ENCODE results near the gene CYP3A4. TPM values are rescaled to one million over a fixed set of nuclear protein-coding genes. Genes with fewer than 3 reads are reported as not detected.

CYP3A4 gene
- total and polyA plus RNA-seq, 2 of the 13 experiments (the other 11 are each of a cell fraction or from before 2014, with no cell fraction given) = 0.11 to 0.24 TPM

DNA sequence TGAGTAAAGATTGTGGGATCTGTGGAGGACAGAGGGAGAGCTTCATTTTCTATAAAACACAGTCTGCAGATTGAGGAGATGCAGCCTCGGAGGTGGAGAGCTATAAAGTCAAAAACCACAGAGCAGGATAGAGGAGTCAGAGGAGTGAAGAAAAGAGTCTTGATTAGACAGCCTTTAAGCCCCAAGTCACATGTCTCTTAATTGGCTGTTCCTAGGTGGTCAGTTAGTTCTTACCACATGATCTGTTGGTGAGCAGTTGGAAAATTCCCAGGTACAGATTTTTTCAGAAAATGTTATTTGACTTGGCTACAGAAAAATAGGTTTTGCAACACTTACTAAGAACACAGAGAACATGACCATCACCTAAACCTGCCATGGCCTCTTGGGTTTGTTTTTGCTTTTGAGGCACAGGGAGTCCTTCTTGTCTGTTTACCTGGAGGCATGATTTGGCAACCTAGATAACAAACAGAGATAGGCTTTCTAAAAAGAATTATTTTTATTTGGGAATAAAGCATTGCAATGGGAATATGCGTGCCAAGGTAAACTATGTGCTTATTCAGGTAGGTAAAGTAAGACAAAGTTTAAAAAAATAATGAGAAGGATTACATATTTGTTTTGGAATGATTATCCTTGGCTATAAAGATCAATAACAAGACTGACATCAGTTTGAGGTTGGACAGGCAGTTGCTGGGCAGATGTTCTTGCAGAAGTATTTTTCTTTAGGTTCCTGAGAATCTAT lies 43.2 kb upstream of the CYP3A4 start (continued):
- TF ChIP-seq, protein P1, sequence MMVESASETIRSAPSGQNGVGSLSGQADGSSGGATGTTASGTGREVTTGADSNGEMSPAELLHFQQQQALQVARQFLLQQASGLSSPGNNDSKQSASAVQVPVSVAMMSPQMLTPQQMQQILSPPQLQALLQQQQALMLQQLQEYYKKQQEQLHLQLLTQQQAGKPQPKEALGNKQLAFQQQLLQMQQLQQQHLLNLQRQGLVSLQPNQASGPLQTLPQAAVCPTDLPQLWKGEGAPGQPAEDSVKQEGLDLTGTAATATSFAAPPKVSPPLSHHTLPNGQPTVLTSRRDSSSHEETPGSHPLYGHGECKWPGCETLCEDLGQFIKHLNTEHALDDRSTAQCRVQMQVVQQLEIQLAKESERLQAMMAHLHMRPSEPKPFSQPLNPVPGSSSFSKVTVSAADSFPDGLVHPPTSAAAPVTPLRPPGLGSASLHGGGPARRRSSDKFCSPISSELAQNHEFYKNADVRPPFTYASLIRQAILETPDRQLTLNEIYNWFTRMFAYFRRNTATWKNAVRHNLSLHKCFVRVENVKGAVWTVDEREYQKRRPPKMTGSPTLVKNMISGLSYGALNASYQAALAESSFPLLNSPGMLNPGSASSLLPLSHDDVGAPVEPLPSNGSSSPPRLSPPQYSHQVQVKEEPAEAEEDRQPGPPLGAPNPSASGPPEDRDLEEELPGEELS (CRISPR knock-in tag; IDR thresholded peaks at IDR 0.05) = peak; percentile 97
- TF ChIP-seq ZNF644 (CRISPR knock-in tag; IDR thresholded peaks at IDR 0.05; ENCODE audit: low read depth) (peak; percentile 73; the same call in 1 of the 2 replicates), ZNF138 (CRISPR knock-in tag; IDR thresholded peaks at IDR 0.05; ENCODE audit: low read depth) (no peak), ZNF431 (CRISPR knock-in tag; IDR thresholded peaks at IDR 0.05; ENCODE audit: borderline replicate concordance, low read depth) (no peak), DMAP1 (CRISPR knock-in tag; IDR thresholded peaks at IDR 0.05) (peak; percentile 68), YEATS4 (CRISPR knock-in tag; IDR thresholded peaks at IDR 0.05; ENCODE audit: borderline replicate concordance) (peak; percentile 73), ZNF607 (CRISPR knock-in tag; IDR thresholded peaks at IDR 0.05; ENCODE audit: borderline replicate concordance) (no peak), SMAD1 (CRISPR knock-in tag; IDR thresholded peaks at IDR 0.05; ENCODE audit: borderline replicate concordance, low read depth) (no peak), FOXP1 (IDR thresholded peaks at IDR 0.05) (no peak), FOXP1 (CRISPR knock-in tag; IDR thresholded peaks at IDR 0.05) (peak; percentile 94), HDAC2 (CRISPR knock-in tag; IDR thresholded peaks at IDR 0.05) (peak; percentile 88), TP53 (CRISPR knock-in tag; conservative IDR thresholded peaks at IDR 0.05) (no peak), HOXA7 (CRISPR knock-in tag; IDR thresholded peaks at IDR 0.05) (no peak), SOX13 (IDR thresholded peaks at IDR 0.05) (peak; percentile 51; the same call in 1 of the 2 replicates), SOX13 (CRISPR knock-in tag; conservative IDR thresholded peaks at IDR 0.05 in 1 of 2, IDR thresholded peaks at IDR 0.05 in 1 of 2) (peak in 1 of 2 experiments; percentile 91; a peak in 2 of 4 replicates), ESRRA (CRISPR knock-in tag; IDR thresholded peaks at IDR 0.05; ENCODE audit: low read depth) (no peak), FOXK2 (IDR thresholded peaks at IDR 0.05) (peak; percentile 21; the same call in 1 of the 2 replicates), REL (CRISPR knock-in tag; conservative IDR thresholded peaks at IDR 0.05) (no peak), PPARG (CRISPR knock-in tag; conservative IDR thresholded peaks at IDR 0.05) (peak; percentile 56), SMARCE1 (IDR thresholded peaks at IDR 0.05; ENCODE audit: borderline replicate concordance) (no peak), FIP1L1 (IDR thresholded peaks at IDR 0.05; ENCODE audit: borderline replicate concordance, insufficient read depth, low read depth, low read length) (no peak), ZNF746 (CRISPR knock-in tag; IDR thresholded peaks at IDR 0.05) (no peak), ZNF552 (CRISPR knock-in tag; IDR thresholded peaks at IDR 0.05; ENCODE audit: borderline replicate concordance) (no peak), FOXO1 (CRISPR knock-in tag; IDR thresholded peaks at IDR 0.05) (peak; percentile 94)
- TF ChIP-seq, protein P2, sequence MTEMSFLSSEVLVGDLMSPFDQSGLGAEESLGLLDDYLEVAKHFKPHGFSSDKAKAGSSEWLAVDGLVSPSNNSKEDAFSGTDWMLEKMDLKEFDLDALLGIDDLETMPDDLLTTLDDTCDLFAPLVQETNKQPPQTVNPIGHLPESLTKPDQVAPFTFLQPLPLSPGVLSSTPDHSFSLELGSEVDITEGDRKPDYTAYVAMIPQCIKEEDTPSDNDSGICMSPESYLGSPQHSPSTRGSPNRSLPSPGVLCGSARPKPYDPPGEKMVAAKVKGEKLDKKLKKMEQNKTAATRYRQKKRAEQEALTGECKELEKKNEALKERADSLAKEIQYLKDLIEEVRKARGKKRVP (CRISPR knock-in tag; IDR thresholded peaks at IDR 0.05) = peak in 1 of 2 experiments; percentile 66; a peak in 2 of 4 replicates
- TF ChIP-seq, protein P3, sequence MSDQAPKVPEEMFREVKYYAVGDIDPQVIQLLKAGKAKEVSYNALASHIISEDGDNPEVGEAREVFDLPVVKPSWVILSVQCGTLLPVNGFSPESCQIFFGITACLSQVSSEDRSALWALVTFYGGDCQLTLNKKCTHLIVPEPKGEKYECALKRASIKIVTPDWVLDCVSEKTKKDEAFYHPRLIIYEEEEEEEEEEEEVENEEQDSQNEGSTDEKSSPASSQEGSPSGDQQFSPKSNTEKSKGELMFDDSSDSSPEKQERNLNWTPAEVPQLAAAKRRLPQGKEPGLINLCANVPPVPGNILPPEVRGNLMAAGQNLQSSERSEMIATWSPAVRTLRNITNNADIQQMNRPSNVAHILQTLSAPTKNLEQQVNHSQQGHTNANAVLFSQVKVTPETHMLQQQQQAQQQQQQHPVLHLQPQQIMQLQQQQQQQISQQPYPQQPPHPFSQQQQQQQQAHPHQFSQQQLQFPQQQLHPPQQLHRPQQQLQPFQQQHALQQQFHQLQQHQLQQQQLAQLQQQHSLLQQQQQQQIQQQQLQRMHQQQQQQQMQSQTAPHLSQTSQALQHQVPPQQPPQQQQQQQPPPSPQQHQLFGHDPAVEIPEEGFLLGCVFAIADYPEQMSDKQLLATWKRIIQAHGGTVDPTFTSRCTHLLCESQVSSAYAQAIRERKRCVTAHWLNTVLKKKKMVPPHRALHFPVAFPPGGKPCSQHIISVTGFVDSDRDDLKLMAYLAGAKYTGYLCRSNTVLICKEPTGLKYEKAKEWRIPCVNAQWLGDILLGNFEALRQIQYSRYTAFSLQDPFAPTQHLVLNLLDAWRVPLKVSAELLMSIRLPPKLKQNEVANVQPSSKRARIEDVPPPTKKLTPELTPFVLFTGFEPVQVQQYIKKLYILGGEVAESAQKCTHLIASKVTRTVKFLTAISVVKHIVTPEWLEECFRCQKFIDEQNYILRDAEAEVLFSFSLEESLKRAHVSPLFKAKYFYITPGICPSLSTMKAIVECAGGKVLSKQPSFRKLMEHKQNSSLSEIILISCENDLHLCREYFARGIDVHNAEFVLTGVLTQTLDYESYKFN (CRISPR knock-in tag; conservative IDR thresholded peaks at IDR 0.05) = peak; percentile 93

Data from HepG2 (cell line).